Stimulated activated CD4-positive, alpha-beta T cell treated with anti-CD3 and anti-CD28 coated beads, Interleukin-12 subunit alpha, Interleukin-12 subunit beta, amount 100 ng/mL, for 24 hours (primary cell): Measurements from ENCODE around the gene PABPC1L.
A peak's percentile ranks its signal among the peaks of the same experiment; 100 is the strongest.

Experiments
- DNase-seq, 2 experiments: peaks; one replicate each; pipeline ENCODE4 v3.0.0-alpha.2; 2020; ENCODE audit warnings: low read depth in 2 of 2

The PABPC1L gene

DNA sequence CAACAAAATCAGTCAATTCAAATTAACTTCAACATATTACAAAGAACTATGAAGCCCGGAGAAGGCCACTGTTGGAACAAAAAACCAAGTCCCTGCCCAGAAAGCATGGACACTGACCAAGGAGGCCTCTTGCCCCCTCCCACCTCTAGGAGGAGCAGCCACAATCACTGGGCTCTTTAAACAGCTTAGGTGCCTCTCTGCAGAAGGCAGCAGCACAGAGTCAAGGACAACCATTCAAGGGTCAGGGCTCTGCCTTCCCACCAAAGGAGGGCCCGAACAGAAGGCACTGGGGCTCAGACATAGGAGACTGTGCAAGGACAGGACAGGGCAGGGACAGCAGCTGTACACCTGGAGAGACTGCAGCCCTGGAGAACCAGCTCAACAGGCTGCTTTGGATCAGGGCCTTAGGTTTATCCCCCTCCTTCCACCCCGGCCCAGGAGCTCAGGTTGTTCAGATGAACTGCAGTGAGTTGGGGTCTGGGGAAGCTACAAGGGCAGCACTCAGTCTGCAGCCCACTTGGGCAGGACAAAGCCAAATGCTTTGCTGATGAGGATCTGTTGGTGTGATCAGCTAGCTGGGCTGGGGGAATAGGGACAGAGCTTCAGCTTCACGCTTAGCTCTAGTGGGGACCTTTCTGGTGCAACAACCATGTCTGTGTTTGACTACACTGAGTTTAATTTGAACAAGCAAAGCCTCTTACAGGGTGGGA is 32.6 kb downstream of the PABPC1L start:
- no peak for DNase-seq

DNA sequence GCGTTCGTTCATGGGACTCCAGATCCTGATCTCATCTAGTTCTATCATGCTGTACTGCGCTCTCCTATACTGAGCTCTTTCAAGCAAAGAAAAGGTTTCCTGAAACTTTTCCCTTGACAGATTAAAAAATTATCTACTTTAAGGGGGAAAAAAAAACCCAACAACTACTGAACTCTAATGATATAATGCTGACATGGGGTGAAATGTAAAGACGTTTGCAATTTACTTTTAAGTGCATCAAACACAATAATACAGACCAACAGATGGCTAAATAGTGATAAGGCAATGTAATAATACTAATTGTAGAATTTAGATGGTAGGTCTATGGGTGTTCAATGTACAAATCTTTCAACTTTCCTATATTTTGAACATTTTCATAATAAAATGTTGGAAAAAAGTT is 34.0 kb downstream of the PABPC1L start:
- no peak for DNase-seq

GRCh38 chr20:44945261-44945660 is 35.4 kb downstream of the PABPC1L start:
- no peak for DNase-seq

GRCh38 chr20:44946271-44946852 is 36.5 kb downstream of the PABPC1L start:
- no peak for DNase-seq

DNA sequence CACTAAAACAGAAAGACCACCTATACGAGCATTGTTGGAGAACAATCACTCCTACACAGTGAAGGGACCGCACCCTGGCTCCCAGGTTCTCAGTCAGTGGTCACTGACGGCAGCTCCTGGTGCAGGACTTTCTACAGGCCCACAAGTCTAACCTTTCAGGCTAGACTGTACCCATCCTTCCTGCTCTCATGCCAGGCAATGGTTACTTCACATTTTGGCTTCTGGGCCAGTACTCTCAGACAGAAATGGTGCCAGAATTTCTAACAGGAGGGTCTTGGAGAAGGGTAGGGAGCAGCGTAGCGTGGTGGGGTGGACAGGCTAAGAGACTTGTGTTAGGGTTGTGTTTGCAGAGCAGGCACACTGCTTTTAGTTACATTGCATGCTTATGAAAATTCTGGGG is 38.2 kb downstream of the PABPC1L start:
- DNase-seq, result no peak

DNA sequence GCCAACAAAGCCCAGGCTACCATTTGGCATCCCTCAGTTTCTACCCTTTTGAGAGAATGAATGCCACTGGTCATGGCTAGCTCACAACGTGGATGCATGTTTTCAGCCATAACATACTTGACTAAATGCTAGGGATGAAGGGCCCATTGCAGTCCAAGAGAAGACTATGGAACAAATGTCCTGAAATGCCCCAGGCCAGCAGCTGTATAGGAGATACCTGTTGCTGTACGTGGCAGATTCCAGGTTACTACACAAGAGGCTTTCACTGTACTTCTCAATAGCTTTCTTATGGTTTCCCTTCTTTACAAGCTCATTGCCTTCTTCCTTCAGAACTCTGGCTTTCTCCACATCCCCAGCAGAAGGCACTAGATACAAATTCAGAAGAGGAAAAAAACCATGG is 38.7 kb downstream of the PABPC1L start:
- no peak for DNase-seq

DNA sequence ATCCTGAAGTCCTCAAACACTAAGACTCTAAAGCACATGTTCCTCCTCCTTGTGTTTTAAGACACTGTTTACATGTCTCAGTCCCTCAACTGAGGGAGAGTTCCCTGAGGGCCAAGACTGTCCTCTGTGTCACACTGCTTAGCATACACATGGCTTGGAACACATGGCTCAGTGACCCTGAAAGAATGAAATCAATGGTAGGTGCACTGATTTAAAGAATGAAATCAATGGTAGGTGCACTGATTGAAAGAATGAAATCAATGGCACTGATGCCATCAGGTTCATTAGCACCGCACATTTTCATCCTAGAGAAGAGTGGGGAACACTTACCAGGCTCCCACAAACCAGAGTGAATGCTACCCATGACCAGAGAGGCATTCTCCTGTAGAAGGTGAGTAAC is 40.5 kb downstream of the PABPC1L start:
- DNase-seq, result no peak

GRCh38 chr20:44952731-44953130 is 42.9 kb downstream of the PABPC1L start:
- no peak for DNase-seq

- no peak for DNase-seq
These were observed 44.4 kb downstream of the PABPC1L start for GRCh38 chr20:44954211-44954610.

- no peak for DNase-seq
These were observed 45.4 kb downstream of the PABPC1L start for GRCh38 chr20:44955270-44955669.

- DNase-seq, result no peak
These were observed 46.5 kb downstream of the PABPC1L start for GRCh38 chr20:44956410-44956809.

DNA sequence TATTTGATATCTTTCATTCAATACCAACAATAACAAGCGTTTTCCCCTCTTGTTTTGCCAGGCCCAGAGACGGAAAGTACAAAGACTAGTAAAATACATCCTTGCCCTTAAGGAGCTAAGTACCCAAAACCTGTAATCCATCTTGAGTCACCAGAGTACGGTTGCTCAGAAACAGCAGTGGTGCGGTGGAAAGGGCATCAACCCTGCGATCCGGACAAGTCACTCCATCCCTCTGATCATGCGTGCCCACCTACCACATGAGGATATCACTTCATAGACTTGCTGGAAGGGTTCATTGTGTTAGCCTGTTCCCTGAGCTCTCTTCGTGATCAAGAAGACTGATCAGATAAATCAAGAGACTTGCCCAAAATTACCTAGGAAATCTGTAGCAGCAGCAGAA is 48.4 kb downstream of the PABPC1L start:
- DNase-seq, result no peak

- DNase-seq, result peak in 1 of 2 experiments; percentile 26
These were observed 49.3 kb downstream of the PABPC1L start for GRCh38 chr20:44959082-44959637.

DNA sequence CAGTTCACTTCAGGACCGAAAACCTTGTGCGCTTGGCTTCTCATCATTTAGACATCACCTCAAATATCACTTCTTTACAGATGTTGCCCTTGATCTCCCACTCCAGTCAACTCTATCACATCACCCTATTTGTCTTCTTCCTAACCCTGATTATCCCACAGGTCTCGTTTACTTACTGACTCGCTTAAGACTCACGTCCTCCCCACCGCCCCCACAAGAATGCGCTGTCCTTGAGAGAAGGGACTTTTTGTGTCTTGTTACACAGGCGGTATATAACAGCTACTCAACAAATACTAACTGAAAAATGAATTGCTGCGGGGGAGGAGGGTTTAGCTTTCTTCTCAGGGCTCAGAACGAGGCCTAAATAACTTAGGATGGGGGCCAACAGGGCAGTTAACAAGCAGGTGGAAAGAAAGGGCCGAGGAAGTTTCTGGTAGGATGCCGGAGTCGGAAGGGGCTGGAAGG is 49.8 kb downstream of the PABPC1L start:
- peak; percentile 40 to 57 for DNase-seq

GRCh38 chr20:44960103-44960852 is 50.4 kb downstream of the PABPC1L start, which contains the start of gene TOMM34:
TOMM34 (minus strand) TSS chr20:44960397; CDS start chr20:44960333, 64 bp downstream.
- peak; percentile 89 to 96 for DNase-seq

GRCh38 chr20:44961011-44961869 is 51.4 kb downstream of the PABPC1L start:
- DNase-seq, result no peak

GRCh38 chr20:44961870-44962267 is 52.0 kb downstream of the PABPC1L start:
- no peak for DNase-seq

- DNase-seq, result no peak
These were observed 52.6 kb downstream of the PABPC1L start for GRCh38 chr20:44962483-44962882.

GRCh38 chr20:44963325-44964215 is 53.7 kb downstream of the PABPC1L start:
- no peak for DNase-seq

DNA sequence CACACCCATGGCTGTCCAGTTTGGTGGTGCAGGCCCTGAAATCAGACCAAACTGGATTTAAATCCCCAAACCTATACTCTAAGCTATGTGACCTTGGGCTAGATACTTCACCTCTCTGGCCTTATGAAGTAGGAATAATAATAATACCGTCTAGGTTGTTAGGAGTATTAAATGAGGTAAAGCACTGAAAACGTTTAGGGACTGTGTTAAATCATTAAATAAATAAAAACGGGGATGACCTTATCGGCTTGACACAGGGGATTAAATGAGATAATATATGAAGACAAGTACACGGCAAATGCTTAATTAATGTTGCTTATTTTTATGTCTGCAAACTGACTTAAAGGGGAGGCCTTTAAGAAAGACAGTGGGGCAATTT is 55.8 kb downstream of the PABPC1L start:
- DNase-seq, result no peak
